ENCODE measurements around the gene RASGEF1C.

DNA sequence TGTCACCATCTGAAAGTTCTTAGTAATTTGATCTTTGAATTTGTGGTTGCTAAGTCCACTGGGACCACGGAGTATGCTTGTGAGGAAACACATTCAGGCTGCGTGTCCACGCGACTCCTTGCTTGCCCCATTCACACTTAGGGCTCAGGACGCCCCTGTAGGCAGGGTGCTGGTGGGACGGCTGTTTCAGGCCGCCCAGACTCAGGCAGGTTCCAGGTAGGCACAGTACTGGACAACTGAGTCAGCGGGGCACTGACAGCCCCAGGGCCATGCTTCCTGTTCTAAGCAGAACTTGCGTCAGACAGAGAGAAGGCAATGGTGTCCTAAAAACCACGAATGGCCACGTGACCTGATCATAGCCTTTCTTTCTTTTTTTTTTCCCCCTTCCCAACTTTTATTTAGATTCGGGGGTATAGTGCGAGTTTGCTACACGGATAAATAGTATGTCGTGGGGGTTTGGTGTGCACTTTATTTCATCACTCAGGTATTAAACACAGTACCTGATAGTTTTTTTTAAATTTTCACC lies 7.7 kb upstream of the RASGEF1C start:
- no peak for TF ChIP-seq SMARCC2 (IDR thresholded peaks at IDR 0.05)
- TF ChIP-seq EEA1 (CRISPR knock-in tag; IDR thresholded peaks at IDR 0.05; ENCODE audit: borderline replicate concordance) = no peak
- TF ChIP-seq POLR2A (IDR thresholded peaks at IDR 0.05; ENCODE audit: insufficient read depth in 1 of 2, low read depth in 2 of 2, low read length in 2 of 2) = no peak
- TF ChIP-seq, protein P1, sequence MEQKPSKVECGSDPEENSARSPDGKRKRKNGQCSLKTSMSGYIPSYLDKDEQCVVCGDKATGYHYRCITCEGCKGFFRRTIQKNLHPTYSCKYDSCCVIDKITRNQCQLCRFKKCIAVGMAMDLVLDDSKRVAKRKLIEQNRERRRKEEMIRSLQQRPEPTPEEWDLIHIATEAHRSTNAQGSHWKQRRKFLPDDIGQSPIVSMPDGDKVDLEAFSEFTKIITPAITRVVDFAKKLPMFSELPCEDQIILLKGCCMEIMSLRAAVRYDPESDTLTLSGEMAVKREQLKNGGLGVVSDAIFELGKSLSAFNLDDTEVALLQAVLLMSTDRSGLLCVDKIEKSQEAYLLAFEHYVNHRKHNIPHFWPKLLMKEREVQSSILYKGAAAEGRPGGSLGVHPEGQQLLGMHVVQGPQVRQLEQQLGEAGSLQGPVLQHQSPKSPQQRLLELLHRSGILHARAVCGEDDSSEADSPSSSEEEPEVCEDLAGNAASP (CRISPR knock-in tag; IDR thresholded peaks at IDR 0.05; ENCODE audit: borderline replicate concordance) = no peak
- TF ChIP-seq, protein P2, sequence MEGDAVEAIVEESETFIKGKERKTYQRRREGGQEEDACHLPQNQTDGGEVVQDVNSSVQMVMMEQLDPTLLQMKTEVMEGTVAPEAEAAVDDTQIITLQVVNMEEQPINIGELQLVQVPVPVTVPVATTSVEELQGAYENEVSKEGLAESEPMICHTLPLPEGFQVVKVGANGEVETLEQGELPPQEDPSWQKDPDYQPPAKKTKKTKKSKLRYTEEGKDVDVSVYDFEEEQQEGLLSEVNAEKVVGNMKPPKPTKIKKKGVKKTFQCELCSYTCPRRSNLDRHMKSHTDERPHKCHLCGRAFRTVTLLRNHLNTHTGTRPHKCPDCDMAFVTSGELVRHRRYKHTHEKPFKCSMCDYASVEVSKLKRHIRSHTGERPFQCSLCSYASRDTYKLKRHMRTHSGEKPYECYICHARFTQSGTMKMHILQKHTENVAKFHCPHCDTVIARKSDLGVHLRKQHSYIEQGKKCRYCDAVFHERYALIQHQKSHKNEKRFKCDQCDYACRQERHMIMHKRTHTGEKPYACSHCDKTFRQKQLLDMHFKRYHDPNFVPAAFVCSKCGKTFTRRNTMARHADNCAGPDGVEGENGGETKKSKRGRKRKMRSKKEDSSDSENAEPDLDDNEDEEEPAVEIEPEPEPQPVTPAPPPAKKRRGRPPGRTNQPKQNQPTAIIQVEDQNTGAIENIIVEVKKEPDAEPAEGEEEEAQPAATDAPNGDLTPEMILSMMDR (CRISPR knock-in tag; IDR thresholded peaks at IDR 0.05) = no peak
- no peak for TF ChIP-seq EZH2 (conservative IDR thresholded peaks at IDR 0.05; ENCODE audit: low read depth, low read length)
- no peak for TF ChIP-seq SIN3A (IDR thresholded peaks at IDR 0.05; ENCODE audit: borderline replicate concordance, low read depth, low read length)
- TF ChIP-seq MAZ (IDR thresholded peaks at IDR 0.05; ENCODE audit: borderline replicate concordance, low read depth, low read length) = no peak
- TF ChIP-seq MAZ (CRISPR knock-in tag; IDR thresholded peaks at IDR 0.05; ENCODE audit: low read depth) = no peak
